GM18907 (cell line): ENCODE measurements around the gene XXYLT1.

Experiments
- ATAC-seq: cut with Tn5 transposase; IDR thresholded peaks from one replicate; pipeline ENCODE4 v1.9.1; 2021; ENCODE audit warnings: mild to moderate bottlenecking, moderate library complexity; ENCODE audit not compliant: unreplicated experiment

Gene XXYLT1

DNA sequence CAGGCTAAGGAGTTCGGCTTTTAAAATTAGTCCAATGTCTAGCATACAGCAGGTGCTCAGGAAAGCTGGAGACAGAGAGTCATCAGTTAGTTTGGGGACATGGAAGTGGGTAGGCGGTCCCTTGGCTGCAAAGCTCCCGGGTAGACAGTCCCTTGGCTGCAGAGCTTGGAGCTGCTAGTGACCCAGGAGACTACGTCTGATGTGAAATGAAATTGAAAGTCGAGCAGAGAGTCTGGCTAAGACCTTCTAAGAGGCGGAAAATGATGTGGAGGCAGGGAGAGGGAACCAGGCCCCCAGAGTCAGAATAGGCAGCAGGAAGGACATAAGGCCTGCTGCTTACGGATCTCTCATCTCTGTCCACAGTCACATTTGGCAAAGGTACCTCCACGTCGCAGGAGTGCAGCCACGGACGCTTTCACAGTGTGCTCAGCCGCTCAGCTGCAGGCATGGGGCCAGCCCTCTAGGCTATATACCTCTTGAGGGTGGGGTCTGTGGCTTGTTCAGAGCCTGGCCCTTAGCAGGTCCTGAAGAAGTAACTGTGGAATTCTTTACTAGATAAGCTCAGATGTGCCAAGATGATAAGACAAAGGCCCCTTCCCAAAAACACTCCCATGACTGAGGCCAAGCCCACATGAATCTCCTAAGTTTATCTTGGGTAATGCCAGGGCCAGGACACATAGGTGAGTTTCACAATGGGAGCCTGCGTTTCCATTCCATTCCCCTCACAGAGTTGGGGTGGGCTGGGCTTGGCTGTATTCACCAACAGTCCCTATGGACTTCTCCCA lies 131.7 kb downstream of the XXYLT1 start:
- ATAC-seq: no peak

- ATAC-seq: no peak
These were observed 133.0 kb downstream of the XXYLT1 start for GRCh38 chr3:195137638-195138588.

DNA sequence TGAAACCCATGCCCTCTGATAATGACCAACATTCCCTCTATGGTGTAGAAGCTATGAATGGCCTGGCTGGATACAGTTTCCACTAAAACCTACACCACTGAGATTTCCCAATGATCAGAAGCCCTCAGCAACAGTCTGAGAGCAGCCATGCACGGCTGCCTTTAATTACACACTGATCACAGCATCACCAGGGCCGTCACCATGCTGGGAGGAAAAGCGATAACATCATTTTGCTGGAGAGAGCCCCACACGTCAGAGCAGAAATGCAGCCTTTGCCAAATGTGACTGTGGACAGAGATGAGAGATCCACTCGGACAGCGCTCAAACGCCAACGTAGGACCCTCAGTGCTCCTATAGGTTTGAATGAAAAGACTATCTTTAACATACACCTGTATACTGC lies 135.0 kb downstream of the XXYLT1 start:
- ATAC-seq: no peak

DNA sequence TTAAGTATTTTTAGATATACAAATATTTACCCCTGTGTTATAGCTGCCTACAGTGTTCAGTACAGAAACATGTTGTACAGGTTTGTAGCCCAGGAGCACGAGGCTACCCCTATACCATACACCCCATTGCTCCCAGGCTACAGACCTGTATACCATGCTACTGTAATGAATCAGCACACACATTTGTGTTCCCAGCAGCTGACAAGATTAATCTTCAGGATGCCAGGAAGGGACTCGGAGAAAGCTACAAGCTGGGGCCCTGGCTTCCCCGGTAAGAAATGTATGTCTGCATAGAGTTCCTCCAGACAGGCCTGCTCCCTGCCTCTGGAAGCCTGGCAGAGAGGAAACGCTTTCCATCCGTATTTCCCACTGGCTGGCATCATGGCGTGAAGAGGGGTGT lies 136.5 kb downstream of the XXYLT1 start:
- ATAC-seq: no peak

DNA sequence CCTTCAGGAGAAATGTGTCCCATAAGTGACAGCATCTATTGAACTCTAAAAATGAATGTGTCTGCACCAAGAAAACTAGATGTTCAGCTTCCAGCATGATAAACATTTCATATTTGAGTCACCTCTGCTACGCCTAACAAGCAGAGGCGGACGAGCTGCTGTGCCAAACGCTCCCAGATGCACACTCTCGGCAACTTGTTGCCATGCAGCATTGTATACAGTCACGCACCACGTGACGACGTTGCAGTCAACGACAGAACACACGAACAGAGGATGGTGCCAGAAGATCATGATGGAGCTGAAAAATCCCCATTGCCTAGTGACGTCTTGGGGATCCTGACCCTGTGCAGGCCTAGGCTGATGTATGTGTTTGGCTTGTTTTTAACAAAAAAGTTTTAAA lies 137.5 kb downstream of the XXYLT1 start:
- ATAC-seq: no peak

DNA sequence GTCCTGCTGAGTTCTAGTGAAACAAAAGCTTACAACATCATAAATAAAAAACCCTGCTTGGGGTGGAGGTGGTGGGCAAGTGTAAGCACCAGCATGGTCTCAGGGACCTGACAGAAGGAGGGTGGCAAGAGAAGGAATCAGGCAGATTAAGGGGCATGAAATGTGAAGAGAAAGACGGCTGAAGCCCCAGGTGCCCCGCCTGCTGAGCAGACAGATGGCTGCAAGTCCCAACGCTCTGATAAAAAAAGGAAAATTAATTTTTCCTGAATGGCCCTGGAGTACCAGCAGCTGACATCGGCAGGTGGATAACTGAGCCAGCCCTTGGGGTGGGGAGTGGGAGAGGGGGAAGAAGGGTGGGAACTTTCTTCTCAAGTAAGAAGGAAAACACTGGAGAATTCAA lies 137.9 kb downstream of the XXYLT1 start:
- ATAC-seq: no peak

GRCh38 chr3:195131176-195131575 lies 139.8 kb downstream of the XXYLT1 start:
- no peak for ATAC-seq

DNA sequence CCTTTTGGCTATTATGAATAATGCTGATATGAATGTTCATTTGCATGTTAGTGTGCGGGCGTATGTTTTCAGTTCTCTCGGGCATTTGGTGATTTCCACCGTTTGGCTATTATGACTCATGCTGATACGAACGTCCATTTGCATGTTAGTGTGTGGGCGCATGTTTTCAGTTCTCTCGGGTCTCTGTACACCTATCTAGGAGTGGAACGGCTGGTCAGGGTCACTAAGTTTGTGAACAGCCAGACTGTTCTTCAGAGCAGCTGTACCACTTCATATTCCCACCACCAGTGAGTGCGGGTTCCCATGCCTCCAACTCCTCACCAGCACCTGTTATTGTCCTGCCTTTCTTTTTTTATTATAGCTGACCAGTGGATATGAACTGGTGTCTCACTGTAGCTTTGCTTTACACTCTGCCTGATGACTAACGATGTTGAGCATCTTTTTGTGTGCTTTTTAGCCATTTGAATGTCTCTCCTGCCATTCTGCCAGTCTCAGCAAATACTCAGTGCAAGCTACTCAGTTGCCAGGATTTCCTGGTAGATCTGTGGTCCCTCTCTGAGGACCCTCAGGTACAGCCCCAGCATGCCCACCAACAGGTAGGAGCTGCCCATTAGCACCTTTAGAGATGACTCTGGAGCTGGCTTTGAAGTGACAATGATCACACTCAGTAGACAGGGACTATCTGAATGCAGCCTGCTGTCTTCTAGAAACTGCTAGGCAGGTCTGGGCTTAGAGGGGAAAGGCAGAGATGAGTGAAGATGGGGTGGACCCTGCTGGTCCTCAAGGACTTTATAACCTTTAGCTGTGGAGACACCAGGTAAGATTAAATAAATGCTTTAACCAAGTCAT lies 141.1 kb downstream of the XXYLT1 start:
- peak; percentile 92 for ATAC-seq

- no peak for ATAC-seq
These were observed 141.8 kb downstream of the XXYLT1 start for GRCh38 chr3:195129072-195129643.

DNA sequence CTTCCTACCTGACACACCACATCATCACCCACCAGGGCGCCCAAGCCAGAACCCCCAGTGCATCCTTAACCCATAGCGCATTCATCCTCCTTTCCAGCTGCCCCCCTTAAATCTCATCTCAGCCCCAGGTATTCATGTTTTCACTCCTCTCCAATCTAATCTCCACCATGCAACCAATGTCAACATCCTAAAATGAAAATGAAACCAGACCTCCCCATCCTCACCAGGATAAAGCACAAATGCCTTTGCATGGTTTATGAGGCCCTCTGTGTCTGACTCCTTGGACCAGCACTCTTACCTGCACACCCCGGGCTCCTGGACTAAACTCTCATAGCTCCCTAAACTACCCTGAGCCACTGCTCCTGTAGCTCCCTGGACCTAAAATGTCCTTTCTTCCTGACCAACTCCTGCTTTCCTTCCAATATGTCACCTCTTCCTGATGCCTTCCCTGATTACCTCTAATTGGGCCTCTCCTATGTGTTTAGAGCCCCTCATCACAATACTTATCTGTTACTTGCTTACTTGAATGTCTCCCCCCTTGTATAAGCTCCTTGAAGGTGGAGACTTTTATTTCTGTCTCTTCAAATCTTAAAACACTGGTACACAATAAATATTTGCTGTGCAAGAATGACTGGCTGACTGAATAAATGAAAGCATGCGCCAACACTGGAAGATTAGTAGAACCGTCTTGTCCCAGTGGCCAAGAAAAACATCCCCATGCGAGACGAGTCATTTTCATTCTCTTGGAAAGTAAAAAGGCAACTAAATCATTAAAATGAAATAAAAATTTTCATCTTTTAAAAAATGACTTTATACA lies 142.5 kb downstream of the XXYLT1 start:
- no peak for ATAC-seq

DNA sequence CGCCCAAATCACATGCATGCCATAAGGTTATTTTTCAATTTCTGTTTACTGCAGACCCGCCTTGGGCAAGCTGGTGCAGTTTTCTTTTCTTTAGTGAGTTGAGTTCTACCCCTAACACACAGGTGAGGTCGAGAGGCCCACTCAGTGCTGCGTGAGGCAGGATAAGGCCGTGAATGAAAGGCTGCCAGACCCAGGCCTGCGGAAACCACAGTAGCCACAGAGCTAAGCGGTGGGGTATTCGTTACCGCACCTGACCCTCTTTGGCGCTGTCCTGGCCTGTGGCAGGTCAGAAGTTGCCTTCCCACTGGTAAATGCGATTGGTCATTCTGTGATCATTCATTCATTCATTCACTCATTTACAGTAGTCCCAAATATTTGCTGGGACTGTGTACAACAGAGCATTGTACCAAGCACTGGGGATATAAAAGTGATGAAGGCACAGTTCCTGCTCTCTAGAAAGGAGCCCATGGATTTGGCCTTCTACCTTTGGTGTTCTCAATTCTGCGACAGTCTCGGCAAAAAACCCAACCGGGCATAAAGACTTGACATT lies 144.8 kb downstream of the XXYLT1 start:
- no peak for ATAC-seq

GRCh38 chr3:195125646-195126045 lies 145.3 kb downstream of the XXYLT1 start:
- ATAC-seq: no peak

DNA sequence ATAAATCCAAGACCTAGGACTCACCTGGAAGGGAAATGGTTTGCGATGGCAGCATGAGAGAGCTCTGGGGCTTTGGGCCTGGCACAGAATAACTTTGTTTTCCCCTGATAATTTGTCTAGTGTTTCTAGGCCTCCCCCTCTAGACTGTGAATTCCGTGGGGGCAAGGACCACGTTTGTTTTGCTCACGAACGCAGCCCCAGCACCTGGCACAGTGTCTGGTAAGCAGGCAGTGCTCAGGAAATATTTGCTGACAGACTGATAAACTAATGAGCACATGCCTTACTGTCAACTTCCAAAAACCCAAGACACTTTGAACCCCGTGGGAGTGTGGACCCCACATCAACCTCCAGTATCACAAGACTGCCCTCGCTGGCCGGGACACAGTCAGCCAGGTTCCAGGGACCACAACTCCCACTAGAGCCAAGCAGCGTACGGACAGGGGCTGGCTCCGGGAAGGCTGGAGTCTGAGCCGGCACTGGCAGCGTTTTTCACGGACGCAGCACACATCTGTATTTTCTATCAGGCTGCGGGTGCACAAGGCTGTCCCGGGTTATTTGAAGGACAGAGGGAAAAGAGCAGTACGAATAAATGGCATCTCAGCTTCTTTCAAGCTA lies 146.5 kb downstream of the XXYLT1 start:
- ATAC-seq: no peak

- ATAC-seq: no peak
These were observed 147.7 kb downstream of the XXYLT1 start for GRCh38 chr3:195123281-195123691.

GRCh38 chr3:195122261-195122660 lies 148.7 kb downstream of the XXYLT1 start:
- ATAC-seq: no peak

- no peak for ATAC-seq
These were observed 150.7 kb downstream of the XXYLT1 start for GRCh38 chr3:195120267-195120601.

GRCh38 chr3:195119461-195120266 lies 151.3 kb downstream of the XXYLT1 start:
- no peak for ATAC-seq

- ATAC-seq: no peak
These were observed 152.3 kb downstream of the XXYLT1 start for GRCh38 chr3:195118671-195119070.
